ENCODE results near the gene SMOC2.

DNA sequence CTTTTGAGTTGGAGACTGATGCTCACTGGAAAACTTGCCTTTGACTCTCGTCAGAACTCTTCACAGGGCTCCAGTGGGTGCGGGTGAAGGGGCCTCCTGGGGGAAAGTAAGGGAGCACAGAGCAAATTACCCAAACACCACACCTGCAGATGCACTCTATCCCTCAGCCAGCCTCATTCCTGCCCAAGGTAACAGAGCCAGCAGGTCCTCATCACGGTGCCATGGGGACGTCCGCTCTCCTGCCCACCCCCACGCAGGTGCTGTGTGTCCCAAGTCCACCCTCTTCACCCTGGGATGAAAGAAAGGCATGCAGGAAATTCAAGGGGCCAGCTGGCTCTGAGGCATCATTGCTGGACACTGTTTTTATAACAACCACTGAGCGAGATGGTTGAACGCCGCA lies 269.0 kb downstream of the SMOC2 start:
- TF ChIP-seq CTCF (IDR thresholded peaks at IDR 0.05) (no peak), POLR2A (IDR thresholded peaks at IDR 0.05) (no peak)
